Stromal cell of bone marrow (primary cell): ENCODE measurements around the gene EFNA2.

Experiments
- DNase-seq: peaks from one replicate; pipeline ENCODE4 v3.0.0-alpha.2; 2012; ENCODE audit warnings: low read depth

The EFNA2 gene

GRCh38 chr19:1272423-1273262 lies 13.0 kb upstream of the EFNA2 start:
- no peak for DNase-seq

DNA sequence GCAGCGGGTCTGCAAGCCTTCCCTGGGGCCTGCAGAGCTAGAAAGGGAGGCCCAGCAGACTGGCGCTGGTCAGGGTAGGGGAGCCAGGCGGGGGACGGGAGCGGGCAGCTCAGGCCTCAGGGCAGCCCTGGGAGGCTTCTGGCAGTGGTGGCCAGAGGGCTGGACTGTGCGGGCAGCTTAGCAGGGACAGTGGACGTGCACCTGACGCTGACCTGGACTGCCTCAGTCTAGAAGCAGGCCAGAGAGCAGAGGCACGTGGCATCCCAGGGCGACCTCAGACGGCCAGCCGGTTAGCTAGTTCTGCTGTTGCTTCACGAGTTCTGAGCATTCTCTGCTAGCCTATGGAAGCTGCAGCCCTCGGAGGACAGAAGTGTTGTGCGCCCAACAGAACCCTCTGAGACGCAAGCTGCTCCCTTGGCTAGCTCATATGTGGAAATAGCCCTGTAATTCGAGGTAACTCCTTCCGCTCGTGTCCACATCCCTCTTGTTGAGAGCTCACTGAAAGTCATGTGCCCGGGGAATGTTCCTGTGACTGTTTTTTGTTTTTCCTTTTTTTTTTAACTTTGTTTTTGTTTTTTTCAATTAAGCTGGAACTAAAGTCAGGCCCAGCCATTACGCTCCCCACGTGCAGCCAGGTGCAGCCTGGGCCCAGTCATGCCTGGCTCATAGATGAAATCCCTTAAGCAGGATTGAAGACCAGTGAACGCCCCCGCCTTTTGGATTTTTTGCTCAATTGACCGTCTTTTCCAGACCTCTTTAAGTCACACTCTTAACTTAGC lies 12.2 kb upstream of the EFNA2 start:
- no peak for DNase-seq

DNA sequence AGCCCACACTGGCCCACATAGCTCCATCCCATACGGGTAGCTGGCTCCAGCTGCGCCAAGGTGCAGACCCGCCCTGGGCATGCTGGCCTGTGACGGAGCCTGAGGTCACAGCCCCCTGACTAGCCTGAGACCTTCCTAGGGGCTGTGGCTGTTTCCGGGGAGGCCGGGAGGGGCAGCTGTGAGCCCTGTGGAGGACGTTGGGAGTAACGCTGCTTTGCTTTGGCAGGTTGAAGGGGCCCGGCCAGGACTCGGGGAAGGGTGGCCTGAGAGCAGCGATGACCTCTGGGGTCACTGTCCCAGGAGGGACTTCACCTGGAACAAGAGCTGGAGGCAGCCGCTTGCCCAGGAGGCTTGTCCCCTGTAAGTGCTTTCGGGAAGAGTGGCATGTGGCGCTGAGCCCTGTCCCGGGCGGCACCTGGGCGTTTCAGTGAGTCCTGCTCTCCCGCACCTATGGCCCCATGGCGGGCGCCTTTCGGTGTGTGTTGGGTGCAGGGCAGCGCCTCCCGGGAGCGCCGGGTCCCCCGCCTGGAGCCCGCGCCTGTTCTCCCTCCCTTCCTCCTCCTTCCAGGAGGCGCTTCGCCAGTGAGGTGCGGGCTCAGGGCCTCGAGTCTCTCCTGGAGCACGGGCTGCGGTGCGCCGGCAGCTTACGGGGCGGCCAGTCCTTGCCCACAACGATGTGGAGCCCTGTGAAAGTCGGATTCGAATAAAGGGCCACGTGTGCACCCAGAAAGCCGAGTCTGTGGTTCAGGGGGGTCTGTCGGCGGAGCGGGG lies 11.4 kb upstream of the EFNA2 start:
- DNase-seq: no peak

- DNase-seq: no peak
Measured at GRCh38 chr19:1274852-1275259, 10.8 kb upstream of the EFNA2 start.

DNA sequence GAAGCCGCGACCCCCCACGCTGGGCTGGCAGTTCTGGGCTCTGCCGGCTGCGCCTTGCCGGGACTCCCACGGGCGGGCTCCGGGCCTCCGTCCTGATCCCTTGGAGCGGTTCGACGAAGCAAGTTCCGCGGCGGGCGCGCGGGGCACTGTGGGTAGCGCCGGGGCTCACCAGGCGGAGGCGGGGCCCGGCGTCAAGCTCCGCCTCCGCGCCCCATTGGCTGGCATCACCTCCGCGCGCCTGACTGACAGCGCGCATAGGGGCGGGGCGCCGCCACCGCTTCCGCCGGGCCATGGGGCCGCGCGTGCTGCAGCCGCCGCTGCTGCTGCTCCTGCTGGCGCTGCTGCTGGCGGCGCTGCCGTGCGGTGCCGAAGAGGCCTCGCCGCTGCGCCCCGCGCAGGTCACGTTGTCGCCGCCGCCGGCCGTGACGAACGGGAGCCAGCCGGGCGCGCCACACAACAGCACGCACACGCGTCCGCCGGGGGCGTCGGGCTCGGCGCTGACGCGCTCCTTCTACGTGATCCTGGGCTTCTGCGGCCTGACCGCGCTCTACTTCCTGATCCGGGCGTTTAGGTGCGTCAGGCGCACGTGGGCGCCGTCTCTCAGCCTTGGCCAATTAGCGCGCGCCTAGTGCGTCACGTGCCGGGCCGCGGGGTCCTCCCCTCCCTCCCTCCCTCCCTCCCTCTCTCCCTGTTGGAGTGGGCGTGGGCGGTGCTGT lies 10.3 kb upstream of the EFNA2 start, which contains the start of gene FAM174C:
FAM174C (plus strand) TSS at position 271 of the 716 bp plus-strand sequence; CDS start at position 291, 20 bp downstream.
- peak; percentile 92 for DNase-seq

DNA sequence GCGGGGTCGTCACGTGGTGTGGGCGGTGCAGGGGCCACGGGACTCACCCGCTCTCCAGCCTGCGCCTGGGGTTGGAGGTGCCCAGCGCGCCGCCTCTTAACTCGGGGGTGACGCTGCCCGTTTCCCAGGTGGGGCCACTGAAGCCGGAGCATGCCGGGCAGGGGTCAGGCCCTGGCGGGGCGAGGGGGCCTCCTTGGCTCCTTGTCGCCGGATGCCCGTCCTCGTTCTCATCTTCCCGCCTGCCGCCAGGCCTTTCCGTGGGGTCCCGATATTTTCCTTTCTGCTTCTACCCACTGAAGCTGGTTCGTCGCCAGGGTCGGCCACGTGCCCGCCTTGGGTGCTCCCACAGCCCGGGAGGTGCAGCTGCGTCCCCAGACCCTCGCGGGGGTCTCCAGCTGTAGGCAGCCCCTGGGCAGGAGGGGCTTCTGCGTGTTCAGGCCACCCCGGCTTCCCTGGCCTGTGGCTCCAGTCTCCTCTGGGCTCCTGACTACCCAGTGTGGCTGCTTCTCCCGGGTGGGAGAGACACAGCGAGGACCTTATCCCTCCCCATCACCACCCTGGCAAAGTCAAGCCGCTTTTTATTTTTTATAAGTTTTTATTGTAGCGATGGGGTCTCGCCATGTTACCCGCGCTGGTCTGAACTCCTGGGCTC lies 9.6 kb upstream of the EFNA2 start:
- no peak for DNase-seq

DNA sequence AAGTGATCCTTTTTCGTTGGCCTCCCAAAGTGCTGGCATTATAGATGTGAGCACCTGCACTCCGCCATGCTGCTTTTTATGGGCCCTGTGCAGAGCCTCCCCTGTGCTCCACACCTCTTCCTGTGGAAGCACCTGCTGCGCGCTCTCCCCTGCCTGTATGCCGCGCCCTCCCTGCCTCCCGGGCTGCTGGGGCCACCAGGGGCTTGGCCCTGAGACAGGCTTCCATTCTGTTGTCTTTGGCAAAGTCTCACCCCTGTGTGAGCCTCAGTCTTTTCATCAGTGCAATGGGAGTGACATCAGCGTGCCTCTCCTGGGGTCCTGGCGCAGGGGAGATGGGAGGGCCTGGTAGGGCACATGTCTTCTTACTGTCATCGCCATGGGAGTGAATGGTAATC lies 9.0 kb upstream of the EFNA2 start:
- no peak for DNase-seq

DNA sequence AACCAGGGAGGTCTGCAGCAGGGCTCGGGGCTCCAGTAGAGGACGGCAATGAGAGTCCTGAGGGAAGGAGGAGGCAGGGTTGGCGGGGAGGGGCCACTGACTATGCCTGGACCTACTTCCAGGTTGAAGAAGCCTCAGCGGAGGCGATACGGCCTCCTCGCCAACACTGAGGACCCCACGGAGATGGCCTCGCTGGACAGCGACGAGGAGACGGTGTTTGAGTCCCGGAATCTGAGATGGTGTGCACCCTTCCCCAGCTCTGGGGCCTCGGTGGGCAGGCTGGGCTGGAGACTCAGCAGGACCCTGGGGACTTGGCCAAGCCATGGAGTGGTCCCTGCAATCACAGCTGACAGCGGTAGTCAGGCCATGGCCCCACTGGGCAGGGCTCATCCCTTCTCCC lies 8.6 kb upstream of the EFNA2 start:
- no peak for DNase-seq

GRCh38 chr19:1278074-1278473 lies 7.6 kb upstream of the EFNA2 start:
- DNase-seq: no peak

GRCh38 chr19:1278713-1279660 lies 6.7 kb upstream of the EFNA2 start:
- DNase-seq: no peak

GRCh38 chr19:1279782-1280341 lies 5.8 kb upstream of the EFNA2 start:
- DNase-seq: peak; percentile 54

- no peak for DNase-seq
Measured at GRCh38 chr19:1280636-1281568, 4.8 kb upstream of the EFNA2 start.

DNA sequence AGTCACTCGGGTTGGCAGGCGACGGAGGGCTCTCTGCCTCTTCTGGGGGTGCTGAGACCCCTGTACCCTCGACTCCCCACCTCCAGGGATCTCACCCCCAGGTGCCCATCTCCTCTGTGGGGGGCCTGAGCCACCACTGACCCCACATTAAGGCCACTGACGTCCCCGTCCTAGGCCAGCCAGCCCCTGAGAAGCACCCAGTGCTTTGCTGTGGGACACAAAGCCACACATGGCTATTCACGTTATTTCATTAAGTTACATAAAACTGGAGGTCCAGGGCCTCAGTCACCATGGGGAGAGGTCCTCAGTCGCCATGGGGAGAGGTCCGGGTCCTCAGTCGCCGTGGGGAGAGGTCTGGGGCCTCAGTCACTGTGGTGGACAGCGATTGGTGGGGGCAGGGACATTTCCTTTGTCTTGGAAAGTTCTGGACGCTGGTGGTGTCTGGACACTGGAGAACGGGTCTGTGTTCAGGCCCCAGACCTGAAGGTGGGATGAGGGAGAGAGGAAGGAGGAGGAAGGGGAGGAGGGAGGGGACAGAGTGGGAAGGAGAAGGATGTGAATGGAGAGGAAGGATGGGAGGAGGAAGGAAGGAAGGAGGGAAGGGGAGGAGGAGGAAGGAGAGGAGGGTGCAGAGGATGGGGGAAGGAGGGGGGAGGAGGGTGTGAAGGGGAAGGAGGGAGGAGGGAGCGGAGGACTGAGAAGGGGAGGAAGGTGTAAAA lies 3.9 kb upstream of the EFNA2 start:
- no peak for DNase-seq

GRCh38 chr19:1282588-1283206 lies 3.0 kb upstream of the EFNA2 start:
- no peak for DNase-seq

GRCh38 chr19:1283207-1283916 lies 2.3 kb upstream of the EFNA2 start:
- no peak for DNase-seq

DNA sequence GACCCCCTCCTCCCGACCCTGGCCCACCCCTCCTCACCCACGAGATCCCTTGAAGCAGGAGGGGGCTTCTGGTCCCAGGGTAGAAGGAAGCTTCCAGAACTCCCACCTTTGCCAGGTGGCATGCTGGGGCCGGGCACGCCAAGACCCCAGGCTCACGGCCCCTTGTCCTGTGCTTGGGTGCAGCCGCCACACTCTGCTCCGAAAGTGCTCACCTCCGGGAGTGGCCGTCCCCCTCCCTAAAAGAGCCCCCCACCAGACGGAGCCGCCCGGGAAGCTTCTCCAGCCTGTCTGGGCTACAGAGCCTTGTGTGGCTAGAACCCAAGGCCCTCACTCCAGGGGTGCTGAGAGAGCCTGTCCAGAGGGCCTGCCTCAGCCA lies 1.8 kb upstream of the EFNA2 start:
- no peak for DNase-seq
